Stimulated activated CD4-positive, alpha-beta T cell treated with anti-CD3 and anti-CD28 coated beads, Interleukin-2, amount 100 ng/mL, for 4 hours (primary cell): ENCODE measurements around the gene SYNJ2.

Experiments used
- DNase-seq: peaks from one replicate; pipeline ENCODE4 v3.0.0-alpha.2; 2020; ENCODE audit warnings: low read depth

SYNJ2 gene

DNA sequence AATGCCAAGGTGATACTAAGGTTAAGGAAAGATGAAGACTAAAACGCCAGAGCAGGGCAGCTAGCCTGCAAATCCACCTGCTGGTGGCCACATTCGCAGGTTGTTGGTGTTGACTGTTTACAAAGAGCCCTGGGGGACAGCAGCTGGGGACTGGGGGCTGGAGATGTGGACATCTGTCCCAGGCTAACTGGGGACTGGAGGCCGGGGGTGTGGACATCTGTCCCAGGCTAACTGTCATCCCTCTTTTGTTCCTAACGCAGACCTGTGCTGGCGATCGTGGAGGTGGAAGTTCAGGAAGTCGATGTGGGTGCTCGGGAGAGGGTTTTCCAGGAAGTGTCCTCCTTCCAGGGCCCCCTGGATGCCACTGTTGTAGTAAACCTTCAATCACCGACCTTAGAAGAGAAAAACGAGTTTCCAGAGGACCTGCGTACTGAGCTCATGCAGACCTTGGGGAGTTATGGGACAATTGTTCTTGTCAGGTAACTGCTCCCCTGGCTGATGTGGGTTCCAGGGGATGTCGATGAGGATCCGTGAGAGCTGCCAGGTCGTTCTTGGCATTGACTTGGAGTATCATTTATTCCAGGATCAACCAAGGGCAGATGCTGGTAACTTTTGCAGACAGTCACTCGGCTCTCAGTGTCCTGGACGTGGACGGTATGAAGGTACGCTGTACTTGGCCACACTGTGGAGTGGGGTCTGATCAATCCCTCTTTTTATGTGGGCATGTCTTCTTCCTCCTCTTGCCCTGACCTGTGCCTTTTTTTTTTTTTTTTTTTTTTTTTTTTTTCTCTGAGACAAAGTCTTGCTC lies 99.4 kb downstream of the SYNJ2 start:
- DNase-seq = no peak

DNA sequence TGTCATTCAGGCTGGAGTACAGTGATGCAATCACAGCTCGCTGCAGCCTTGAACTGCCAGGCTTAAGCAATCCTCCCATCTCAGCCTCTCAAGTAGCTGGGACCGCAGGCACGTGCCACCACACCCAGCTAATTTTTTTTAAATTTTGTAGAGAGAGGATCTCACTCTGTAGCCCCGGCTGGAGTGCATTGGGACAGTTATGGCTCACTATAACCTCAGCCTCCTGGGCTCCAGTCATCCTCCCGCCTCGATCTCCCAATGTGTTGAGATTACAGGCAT lies 99.9 kb downstream of the SYNJ2 start:
- DNase-seq = no peak

DNA sequence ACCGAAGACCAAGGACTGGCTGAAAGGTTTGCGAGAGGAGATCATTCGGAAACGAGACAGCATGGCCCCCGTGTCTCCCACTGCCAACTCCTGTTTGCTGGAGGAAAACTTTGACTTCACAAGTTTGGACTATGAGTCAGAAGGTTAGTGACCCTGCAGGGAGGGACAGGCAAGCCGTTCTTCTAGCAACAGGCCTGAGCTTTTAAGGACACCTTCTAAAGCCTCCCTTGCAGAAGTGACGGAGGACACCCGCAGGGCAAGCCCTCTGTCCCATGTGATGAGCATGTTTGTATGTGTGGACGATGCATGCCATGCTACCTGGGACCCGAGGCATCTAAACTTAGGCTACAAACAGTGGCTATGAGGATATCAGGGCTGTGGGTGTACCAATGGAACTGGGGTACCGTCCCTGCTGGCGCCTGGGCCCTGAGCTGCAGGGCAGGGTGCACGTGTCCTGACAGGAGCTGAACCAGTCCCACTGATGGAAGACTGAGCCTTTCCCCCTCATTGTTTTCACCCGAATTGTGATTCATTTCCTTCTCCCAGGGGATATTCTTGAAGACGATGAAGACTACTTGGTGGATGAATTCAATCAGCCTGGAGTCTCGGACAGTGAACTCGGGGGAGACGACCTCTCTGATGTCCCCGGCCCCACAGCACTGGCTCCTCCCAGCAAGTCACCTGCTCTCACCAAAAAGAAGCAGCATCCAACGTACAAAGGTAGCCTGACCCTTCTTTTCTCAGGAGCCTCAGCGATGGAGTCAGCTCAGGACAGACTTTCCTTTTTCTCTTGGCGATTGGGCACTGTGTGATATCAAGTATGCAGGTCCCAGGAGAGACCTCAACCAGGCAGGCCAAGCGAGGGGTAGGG lies 102.0 kb downstream of the SYNJ2 start:
- no peak for DNase-seq

DNA sequence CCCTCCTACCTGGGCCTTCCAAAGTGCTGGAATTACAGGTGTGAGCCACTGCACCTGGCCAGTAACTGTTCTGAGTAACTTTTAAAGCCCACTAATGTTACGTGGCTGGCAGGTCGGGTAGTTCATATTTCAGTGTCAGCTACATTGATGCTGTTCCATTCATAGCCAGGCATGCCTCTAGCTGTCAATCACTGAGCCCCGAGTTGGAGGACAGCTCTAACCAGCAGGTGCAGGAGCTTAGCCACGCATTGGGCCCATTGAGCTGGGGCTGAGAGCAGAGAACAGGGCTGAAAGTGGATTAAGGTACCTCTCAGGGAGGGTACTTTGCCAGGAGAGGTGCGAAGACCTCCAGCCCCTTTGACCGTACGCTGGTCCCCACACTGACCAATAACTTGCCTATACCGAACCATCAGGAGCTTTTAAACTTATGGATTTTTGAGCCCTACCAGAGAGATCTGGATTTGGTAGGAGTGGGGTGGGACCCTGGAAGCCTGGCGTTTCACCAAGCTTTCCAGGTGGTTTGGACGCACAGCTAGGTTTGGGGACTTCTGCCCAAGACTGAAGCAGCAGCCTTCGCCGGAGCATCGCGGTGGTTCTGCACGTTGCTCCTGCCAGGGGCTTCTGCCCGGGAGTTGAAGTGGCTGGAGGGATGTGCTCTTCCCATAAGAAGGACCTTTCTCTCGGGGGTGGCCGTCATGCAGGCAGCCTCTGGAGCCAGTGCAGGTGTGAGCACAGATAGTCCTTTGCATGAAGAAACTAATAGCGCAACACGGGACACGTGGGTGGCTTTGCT lies 103.8 kb downstream of the SYNJ2 start:
- DNase-seq = no peak

DNA sequence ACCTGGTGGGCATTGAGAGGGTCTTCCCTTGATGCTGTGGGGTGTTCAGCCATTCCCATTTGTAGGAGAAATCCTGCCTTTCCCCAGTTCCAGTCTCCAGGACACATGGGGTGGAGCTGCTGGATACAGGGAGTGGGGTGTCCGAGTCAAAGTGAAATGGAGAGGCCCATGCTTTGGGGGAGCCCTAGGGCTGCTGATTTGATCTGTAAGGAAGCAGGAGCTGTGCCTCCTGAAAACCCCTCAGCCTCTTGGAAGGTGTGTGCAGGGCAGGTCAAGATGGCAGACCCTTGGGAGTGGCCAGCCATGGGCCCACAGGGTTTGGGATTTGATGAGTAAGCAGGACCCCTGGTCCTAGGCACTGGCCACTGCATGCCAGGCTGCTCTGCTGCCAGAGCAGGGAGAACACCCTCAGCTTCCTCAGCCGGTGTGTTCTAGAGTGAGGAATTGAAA lies 104.4 kb downstream of the SYNJ2 start:
- DNase-seq = no peak

DNA sequence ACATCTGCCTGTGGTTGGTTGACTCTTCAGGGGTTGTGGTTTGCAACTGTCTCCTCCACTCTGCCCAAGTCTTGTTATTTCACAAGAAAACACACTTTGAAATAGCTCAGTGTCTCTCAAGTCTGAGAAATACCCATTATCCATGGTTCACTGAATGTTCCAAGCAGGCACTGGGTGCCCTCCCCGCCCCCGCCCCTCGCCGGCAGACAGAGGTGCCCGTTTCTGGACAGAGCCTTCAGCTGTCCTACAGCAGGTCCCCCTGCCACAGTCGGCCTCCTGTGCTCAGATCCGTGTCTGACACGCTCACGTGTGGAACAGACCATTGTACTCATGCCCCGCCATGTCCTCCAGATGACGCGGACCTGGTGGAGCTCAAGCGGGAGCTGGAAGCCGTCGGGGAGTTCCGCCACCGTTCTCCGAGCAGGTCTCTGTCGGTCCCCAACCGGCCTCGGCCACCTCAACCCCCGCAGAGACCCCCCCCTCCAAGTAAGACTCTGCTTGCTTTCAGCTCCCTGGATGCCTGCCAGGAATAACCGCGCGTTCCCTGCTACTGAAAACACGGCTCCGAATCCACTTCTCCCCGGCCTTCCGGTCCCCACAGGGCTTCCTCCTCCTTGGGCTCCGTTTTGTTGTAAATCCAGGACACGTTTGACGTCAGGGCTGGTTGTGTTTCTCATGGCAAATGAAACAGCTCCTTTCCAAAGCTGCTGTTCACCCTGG lies 105.0 kb downstream of the SYNJ2 start:
- DNase-seq = no peak

DNA sequence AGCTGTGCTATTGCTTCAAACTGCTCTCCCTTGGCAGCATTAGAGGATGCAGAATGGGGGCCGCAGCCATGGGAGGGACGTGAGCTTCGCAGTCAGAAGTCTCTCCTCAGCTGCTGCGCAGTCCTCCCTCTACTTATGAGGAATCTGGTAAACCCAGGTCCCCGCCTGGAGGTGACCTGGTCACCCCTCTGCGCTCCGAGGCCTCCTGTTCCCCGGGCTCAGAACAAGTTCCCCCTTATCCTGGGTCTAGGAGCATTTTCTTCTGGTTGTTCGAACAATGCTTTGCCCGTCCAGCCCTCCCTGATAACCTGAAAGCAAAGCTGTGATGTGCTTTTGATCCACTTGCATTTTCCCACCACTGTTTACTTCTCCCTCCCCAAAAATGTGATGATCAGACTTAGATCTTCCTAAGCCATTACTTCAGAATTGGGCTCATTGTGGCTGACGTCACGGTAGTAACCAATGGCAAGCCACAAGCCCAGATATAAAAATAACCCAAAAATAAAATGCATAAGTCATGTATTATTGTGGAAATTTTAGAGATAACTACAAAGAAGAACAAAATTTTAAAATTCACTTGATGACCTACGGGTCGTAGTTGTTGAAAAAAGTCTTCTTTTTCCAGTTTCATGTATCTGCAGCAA lies 105.7 kb downstream of the SYNJ2 start:
- no peak for DNase-seq

DNA sequence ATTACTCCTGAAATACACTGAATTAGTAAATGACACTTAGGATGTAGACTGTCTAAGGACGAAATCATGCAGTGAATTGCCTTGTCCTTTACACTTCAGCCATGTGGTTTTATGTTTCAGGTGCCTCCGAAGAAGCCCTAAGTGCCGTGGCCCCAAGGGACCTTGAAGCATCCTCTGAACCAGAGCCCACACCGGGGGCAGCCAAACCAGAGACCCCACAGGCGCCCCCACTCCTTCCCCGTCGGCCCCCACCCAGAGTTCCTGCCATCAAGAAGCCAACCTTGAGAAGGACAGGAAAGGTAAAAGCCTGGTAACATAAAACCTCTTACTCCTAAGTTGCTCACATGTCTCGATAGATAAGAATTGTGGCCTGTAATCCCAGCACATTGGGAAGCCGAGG lies 111.1 kb downstream of the SYNJ2 start:
- DNase-seq = no peak

DNA sequence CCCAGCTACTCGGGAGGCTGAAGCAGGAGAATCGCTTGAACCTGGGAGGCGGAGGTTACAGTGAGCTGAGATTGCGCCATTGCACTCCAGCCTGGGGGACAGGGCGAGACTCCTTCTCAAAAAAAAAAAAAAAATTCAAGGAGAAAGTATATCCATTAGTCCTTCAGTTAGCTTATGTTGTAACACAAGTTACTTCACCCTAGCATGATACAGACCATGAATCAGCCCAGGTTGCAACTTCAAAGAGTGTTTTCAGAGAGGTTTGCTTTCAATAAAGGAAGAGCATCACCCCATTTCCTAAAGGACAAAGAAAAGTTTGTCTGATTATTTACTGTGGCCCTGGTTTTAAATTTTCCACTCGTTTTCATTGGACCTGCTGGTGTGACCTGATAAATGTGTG lies 113.4 kb downstream of the SYNJ2 start:
- no peak for DNase-seq

DNA sequence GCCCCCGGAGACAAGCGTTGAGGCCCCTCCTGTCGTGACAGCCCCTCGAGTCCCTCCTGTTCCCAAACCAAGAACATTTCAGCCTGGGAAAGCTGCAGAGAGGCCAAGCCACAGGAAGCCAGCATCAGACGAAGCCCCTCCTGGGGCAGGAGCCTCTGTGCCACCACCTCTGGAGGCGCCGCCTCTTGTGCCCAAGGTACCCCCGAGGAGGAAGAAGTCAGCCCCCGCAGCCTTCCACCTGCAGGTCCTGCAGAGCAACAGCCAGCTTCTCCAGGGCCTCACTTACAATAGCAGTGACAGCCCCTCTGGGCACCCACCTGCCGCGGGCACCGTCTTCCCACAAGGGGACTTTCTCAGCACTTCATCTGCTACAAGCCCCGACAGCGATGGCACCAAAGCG lies 114.0 kb downstream of the SYNJ2 start:
- DNase-seq = no peak

DNA sequence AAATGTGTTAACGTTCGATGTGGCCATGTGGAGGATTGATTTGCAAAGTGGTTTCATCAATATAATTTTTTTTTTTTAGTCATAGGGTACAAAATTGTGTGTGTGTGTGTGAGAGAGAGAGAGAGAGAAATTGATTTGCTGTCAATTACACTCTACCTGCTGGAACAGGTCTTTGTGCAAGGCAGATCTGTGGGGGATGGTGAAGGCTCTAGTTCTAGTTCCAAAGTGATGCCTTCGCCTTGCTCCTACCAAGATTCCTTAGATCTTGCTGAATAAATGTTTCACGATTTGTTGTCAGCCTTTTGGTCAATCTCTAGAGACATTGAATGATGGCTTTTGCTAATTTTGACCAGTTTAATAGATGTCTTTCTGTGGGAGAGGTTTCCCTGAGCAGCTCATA lies 121.6 kb downstream of the SYNJ2 start:
- no peak for DNase-seq

DNA sequence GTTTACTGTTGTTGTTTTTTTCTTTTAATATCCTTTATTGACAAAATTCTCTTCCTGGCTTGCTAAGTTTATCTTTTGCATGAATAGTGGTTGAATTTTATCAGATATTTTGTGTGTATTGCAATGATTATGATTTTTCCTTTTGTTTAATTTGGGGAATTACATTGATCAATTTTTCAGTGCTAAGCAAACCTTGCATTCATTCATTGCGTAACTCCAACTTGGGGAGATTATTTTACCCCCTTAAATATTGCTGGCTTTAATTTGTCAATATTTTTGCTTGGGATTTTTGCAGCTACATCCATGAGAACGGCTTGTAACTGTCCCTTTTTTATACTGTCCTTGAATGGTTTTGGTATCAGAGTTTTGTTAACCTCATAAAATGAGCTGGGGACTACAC lies 123.0 kb downstream of the SYNJ2 start:
- DNase-seq = no peak

DNA sequence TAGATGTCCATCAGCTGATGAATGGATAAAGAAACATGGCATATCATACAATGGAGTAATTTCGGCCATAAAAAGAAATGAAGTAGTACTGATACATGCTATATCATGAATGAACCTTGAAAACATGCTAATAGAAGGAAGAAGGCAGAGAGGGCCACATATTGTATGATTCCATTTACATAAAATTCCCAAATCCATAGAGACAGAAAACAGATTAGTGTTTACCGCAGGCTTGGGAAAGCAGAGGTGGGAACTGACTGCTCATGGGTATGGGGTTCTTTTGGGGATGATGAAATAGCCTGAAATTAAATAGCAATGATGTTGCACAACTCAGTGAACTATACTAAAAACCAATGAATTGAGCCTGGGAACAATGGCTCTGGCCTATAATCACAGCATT lies 128.1 kb downstream of the SYNJ2 start:
- no peak for DNase-seq

DNA sequence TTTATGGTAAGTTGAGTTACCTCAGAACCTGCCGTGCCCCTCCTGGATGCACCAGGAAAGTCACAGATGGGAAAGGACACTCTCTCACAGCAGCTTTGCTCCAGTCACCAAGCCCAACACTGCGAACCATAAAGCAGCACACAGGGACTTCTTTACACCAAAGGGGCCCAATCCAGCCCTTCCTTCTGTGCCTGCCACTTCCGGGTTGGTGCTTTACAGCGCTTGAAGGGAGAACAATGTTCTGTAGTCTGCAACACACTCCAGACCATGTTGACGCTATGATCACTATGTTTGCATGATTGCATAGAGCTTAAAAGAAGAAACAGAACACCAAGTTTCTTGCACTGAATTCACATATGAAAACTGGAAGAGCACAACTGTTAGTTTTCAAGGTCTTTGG lies 129.3 kb downstream of the SYNJ2 start:
- DNase-seq = no peak

DNA sequence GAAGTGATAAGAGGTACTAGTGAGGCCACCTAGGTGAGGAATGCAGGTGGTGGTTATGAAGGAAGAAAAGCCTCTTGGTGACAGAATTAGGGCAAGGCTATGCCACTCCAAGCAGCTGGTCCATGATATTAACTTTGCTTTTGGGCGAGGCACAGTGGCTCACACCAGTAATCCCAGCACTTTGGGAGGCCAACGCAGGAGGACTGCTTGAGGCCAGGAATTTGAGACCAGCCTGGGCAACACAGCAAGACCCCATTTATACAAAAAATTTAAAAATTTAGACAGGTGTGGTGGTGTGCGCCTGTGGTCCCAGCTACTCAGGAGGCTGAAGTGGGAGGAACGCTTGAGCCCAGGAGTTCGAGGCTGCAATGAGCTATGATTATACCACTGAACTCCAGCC lies 130.3 kb downstream of the SYNJ2 start:
- no peak for DNase-seq

DNA sequence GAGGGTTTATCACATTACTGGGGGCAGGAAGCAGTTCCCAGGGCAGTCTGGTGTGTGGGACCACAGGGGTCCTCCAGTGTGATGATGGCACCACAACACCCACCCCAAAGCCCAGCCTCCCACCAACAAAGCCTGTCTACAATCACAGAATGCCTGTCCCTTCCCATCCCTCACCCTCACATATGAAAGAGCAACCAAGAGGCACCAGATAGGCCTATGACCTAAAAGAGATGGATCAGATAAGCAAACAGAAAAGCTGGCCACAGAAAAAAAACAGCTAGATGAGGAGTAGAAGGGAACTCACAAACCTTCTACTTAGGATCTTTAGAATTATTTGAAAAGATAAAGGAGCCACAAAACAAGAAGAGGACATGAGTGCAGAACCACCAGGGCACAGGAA lies 132.1 kb downstream of the SYNJ2 start:
- DNase-seq = no peak

DNA sequence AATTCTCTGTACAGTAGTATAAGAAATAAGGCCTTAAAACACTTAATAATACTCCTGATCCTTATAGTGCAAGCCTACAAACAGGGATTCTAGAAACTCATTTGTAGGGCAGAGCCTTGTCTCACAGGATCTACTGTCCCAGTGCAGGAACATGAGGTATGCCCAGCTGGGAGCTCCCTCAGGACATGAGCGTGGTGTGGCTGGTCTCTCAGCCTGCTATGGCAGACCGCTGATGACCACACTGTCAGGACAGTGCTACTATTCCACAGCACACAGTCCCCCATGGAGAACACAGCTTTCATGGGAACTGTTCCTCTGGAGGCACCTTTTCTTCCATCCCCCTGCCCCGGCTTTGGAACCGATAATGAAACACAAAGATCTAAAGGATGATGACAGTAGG lies 133.4 kb downstream of the SYNJ2 start:
- DNase-seq = no peak

DNA sequence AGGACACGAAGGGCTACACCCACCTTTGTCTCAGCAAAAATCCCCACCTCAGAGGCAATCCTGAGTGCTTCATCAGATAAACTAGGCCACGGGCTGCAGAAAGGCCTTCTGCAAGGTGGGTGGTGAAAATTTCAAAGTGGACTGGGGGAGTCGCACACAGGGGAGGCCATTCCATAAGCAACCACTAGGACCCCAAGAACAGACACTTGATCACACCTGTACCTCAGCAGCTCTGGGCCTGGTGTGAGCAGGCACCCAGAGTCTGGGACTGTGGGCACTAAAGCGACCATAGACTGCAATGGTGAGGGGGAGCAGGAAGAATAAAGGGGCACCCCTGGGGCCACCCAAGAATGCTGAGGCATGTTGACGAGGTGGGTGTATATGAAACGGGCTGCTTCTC lies 133.8 kb downstream of the SYNJ2 start:
- no peak for DNase-seq

DNA sequence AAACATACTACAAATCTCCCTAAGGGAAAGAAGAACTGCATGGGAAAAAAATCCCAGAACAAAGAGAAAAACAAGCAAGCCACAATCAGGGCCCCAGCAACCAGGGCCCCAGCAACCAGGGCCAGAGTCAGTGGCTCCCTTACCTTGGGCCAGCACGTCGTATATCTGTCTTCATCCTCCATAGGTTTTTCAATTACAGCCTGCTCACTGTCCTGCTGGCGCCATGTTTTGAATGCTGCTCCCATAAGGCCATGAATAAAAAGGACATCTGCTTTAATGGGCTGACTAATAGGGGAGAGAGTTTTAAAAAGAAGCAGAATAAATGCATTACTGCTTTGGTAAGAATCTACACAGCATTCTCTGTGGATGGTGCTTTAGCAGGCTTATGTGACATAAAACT lies 137.2 kb downstream of the SYNJ2 start:
- DNase-seq = no peak

DNA sequence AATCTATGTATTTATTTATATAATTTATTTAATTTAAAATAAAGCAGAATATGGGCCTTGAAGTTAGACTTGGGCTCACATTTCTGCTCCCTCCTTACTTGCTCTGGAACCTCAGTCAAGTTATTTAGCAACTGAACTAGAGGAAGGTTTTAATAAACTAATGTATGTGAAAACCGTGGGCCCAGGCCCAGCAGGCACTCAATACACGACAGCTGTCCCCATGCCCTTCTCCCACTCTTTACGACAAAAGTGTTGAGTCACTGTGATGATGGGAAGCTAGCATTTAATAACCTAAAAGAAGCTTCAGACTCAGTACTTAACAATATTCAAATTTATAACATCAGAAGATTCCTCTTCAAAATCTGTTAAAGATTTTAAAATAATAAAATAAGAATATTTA lies 139.7 kb downstream of the SYNJ2 start:
- no peak for DNase-seq

DNA sequence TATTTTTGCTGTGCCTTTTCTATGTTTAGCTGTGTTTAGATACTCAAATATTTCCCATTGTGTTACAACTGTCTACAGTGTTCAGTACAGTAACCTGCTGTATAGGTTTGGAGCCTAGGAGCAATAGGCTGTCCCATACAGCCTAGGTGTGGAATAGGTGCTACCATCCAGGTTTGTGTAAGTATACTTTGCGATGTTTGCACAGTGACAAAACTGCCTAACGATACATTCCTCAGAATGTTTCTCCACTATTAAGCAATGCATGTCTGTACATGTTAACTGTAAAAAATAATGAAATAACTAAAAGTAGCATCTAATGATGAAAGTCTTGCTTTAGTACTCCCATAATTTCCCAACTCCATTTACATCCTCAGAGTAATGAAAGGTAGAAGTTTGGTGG lies 140.4 kb downstream of the SYNJ2 start:
- no peak for DNase-seq

DNA sequence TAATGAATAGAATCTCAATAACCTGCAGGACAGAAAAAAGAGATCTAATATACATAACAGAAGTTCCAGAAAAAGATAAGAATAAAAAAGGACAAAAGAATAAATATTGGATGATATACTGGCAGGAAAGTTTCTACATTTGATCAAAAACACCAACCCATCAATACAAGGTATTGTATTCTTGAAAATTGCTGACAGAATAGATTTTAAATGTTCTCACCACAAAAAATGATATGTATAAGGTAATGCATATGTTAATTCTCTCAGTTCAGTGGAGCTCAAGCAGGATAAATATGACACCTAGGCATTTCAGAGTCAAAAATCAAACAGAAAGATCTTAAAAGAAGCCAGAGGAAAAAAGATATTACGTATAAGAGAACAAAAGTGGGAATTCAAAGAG lies 142.6 kb downstream of the SYNJ2 start:
- no peak for DNase-seq
